Measurements from ENCODE around the gene MPPED2.

MPPED2 gene

DNA sequence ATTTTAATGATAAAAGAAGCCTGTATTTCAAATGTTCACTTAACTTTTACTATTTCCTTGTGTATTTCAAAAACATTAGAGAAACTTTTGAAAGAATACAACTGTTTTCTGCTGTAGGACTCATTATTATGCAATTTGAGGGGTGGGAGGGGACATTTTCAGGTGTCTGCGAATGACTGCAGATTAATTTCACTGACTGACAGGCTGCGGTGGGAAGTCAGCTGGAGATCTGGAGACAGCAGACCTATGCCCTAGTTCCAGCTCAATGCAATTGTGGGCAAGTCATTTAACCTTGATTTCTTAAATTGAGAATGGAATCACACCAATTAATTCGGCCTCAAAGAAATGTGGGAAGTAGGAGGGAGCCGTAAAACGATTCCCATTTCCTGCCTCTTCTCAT is 134.5 kb downstream of the MPPED2 start:
- no peaks in the 10 kb centered on the region for H3K9me3 ChIP-seq (ENCODE audit: control insufficient read depth, low read length)
- H3K9ac ChIP-seq = no peak overlapping the region
- no peak overlapping the region for H2AFZ ChIP-seq
- TF ChIP-seq, protein P1, sequence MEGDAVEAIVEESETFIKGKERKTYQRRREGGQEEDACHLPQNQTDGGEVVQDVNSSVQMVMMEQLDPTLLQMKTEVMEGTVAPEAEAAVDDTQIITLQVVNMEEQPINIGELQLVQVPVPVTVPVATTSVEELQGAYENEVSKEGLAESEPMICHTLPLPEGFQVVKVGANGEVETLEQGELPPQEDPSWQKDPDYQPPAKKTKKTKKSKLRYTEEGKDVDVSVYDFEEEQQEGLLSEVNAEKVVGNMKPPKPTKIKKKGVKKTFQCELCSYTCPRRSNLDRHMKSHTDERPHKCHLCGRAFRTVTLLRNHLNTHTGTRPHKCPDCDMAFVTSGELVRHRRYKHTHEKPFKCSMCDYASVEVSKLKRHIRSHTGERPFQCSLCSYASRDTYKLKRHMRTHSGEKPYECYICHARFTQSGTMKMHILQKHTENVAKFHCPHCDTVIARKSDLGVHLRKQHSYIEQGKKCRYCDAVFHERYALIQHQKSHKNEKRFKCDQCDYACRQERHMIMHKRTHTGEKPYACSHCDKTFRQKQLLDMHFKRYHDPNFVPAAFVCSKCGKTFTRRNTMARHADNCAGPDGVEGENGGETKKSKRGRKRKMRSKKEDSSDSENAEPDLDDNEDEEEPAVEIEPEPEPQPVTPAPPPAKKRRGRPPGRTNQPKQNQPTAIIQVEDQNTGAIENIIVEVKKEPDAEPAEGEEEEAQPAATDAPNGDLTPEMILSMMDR (IDR thresholded peaks at IDR 0.05) = no peak
- H3K79me2 ChIP-seq = no peaks in the 10 kb centered on the region
- no peaks in the 10 kb centered on the region for H3K27me3 ChIP-seq (ENCODE audit: control insufficient read depth, insufficient read depth, low read length)
- peaks cover 2% of the 10 kb centered on the region for H3K4me1 ChIP-seq
- H3K4me2 ChIP-seq (ENCODE audit: low read length) = no peak overlapping the region
- H3K4me3 ChIP-seq (ENCODE audit: low read depth, low read length) = no peak overlapping the region
- H3K36me3 ChIP-seq (ENCODE audit: control insufficient read depth, insufficient read depth, low read length) = no peaks in the 10 kb centered on the region
- no peak overlapping the region for H3K27ac ChIP-seq

DNA sequence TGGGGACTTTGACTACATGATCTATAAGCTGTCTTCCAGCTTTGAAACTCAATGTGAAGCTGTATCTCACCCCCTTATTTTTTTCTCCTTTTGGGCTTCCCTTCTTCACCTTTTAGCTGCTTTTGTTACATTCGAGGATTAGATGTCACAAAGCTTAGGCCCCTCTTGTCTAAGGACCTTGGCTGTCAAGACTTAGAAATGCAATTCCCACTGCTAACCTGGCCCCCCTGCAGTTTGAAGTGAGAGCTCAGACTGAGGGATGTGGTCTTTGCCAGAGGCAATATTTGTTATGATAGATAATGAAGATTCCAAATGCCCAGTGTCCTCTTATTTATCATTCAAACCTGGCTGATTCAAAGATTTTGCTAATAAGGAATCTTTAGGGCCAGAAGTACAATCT is 135.0 kb downstream of the MPPED2 start:
- Histone ChIP-seq H3K27me3 (ENCODE audit: control insufficient read depth, insufficient read depth, low read length) (no peaks in the 10 kb centered on the region), H3K9ac (no peak overlapping the region), H3K4me2 (ENCODE audit: low read length) (no peak overlapping the region), H3K9me3 (ENCODE audit: control insufficient read depth, low read length) (no peaks in the 10 kb centered on the region), H3K36me3 (ENCODE audit: control insufficient read depth, insufficient read depth, low read length) (no peaks in the 10 kb centered on the region), H3K4me1 (peaks cover 2% of the 10 kb centered on the region), H2AFZ (no peak overlapping the region), H3K79me2 (no peaks in the 10 kb centered on the region), H3K27ac (no peak overlapping the region), H3K4me3 (ENCODE audit: low read depth, low read length) (no peak overlapping the region)
- TF ChIP-seq, protein P1 (IDR thresholded peaks at IDR 0.05) = no peak

DNA sequence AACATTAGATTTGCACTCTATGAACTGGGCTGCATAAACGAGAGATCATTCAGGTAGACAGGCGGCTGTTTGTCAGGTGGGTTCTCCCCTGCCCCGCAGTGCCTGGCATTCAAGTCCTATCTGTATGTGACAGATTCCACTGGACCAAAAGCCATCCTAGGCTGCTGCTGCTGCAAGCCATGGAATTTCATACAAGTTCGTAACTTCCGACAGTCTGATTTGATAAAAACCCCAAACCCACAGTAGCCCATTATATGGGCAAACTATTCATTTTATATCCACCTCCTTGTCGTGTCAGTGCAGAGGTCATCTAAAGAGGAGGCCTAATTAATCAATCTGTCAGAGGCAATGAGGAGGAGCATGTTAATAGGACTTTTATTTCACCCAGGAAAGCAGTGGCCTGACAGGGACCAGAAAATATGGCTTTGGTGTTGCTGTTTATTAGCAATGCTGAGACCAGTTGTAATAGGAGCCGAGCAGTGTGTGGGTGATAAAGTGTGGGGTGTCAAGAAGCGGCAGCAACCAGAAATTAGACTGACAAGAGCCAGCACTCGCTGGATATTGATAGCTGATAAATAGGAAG is 139.0 kb downstream of the MPPED2 start:
- Histone ChIP-seq H3K27ac (no peak overlapping the region), H3K36me3 (ENCODE audit: control insufficient read depth, insufficient read depth, low read length) (no peaks in the 10 kb centered on the region), H3K4me3 (ENCODE audit: low read depth, low read length) (no peak overlapping the region), H3K9ac (no peak overlapping the region), H3K79me2 (no peaks in the 10 kb centered on the region), H2AFZ (no peak overlapping the region), H3K27me3 (ENCODE audit: control insufficient read depth, insufficient read depth, low read length) (no peaks in the 10 kb centered on the region), H3K4me2 (ENCODE audit: low read length) (no peak overlapping the region), H3K9me3 (ENCODE audit: control insufficient read depth, low read length) (no peaks in the 10 kb centered on the region), H3K4me1 (no peaks in the 10 kb centered on the region)
- TF ChIP-seq, protein P1 (IDR thresholded peaks at IDR 0.05) = no peak

DNA sequence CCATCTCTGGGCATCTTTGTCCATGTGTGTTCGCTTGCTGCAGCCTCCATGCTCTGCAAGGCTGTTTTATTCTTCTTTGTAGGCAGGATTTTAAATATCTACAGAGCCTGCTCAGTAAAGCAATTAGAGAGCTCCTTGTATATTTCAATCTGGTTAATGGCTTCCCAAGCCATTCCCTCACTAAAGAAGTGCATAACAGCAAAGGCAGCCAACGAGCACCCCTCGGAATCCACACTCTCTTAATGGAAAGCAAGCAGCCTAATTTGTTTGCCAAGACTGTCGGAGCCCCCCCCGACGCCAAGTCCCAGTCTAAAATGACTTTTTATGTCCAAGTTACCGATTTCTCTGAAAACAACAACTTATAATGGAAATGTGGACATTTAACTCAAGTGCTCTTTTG is 139.6 kb downstream of the MPPED2 start:
- Histone ChIP-seq H3K36me3 (ENCODE audit: control insufficient read depth, insufficient read depth, low read length) (no peaks in the 10 kb centered on the region), H3K27ac (no peak overlapping the region), H2AFZ (no peak overlapping the region), H3K9me3 (ENCODE audit: control insufficient read depth, low read length) (no peaks in the 10 kb centered on the region), H3K9ac (no peak overlapping the region), H3K4me3 (ENCODE audit: low read depth, low read length) (no peak overlapping the region), H3K4me2 (ENCODE audit: low read length) (no peak overlapping the region), H3K27me3 (ENCODE audit: control insufficient read depth, insufficient read depth, low read length) (no peaks in the 10 kb centered on the region), H3K79me2 (no peaks in the 10 kb centered on the region), H3K4me1 (no peaks in the 10 kb centered on the region)
- TF ChIP-seq, protein P1 (IDR thresholded peaks at IDR 0.05) = no peak

DNA sequence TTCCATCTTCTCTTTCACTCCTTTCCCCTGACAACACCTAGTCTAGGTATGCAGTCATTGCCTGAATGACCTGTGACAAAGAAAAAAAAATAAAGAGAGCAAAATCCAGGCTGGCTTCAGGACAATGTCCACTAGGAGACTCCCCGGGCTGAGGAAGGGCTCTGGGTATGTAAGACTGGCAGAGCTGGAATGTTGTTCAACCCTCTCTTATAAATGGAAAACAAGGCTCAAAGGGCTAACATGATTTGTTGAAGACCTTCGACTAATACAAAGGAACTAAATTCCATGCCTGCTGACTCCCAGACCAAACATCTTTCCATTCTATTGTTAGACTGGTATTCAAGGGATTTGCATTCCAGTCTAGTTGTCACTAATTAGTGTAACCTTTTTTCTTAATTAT is 141.1 kb downstream of the MPPED2 start:
- Histone ChIP-seq H2AFZ (no peak overlapping the region), H3K9me3 (ENCODE audit: control insufficient read depth, low read length) (no peaks in the 10 kb centered on the region), H3K4me1 (no peaks in the 10 kb centered on the region), H3K79me2 (no peaks in the 10 kb centered on the region), H3K4me3 (ENCODE audit: low read depth, low read length) (no peak overlapping the region), H3K27me3 (ENCODE audit: control insufficient read depth, insufficient read depth, low read length) (no peaks in the 10 kb centered on the region), H3K36me3 (ENCODE audit: control insufficient read depth, insufficient read depth, low read length) (no peaks in the 10 kb centered on the region), H3K9ac (no peak overlapping the region), H3K27ac (no peak overlapping the region), H3K4me2 (ENCODE audit: low read length) (no peak overlapping the region)
- TF ChIP-seq, protein P1 (IDR thresholded peaks at IDR 0.05) = no peak

Measured in parathyroid adenoma (tissue), 2 donors.